ENCODE data around the gene HIC1. TPM values are rescaled to one million over a fixed set of nuclear protein-coding genes. Genes with fewer than 3 reads are reported as not detected.
A peak's percentile ranks its signal among the peaks of the same experiment; 100 is the strongest.
"Not testable (repeated sequence)": the region's sequence is repeated elsewhere in the genome, so short reads cannot be mapped to it uniquely, and the experiment has no call there.

Gene HIC1, protein sequence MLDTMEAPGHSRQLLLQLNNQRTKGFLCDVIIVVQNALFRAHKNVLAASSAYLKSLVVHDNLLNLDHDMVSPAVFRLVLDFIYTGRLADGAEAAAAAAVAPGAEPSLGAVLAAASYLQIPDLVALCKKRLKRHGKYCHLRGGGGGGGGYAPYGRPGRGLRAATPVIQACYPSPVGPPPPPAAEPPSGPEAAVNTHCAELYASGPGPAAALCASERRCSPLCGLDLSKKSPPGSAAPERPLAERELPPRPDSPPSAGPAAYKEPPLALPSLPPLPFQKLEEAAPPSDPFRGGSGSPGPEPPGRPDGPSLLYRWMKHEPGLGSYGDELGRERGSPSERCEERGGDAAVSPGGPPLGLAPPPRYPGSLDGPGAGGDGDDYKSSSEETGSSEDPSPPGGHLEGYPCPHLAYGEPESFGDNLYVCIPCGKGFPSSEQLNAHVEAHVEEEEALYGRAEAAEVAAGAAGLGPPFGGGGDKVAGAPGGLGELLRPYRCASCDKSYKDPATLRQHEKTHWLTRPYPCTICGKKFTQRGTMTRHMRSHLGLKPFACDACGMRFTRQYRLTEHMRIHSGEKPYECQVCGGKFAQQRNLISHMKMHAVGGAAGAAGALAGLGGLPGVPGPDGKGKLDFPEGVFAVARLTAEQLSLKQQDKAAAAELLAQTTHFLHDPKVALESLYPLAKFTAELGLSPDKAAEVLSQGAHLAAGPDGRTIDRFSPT
- total RNA-seq, result 10 to 100 TPM; 38.3 to 39.8 TPM

GRCh38 chr17:2054512-2055291 lies at the start of gene HIC1:
Gene HIC1, plus strand, starts transcription at chr17:2055103. Its CDS starts 1,588 bp downstream, at chr17:2056691.
- DNase-seq, result peak; percentile 85
- H3K27me3 Mint-ChIP-seq, result peaks cover 17% of the 10 kb centered on the region
- H3K36me3 Mint-ChIP-seq (ENCODE audit: low read depth), result peaks cover 13% of the 10 kb centered on the region
- H3K4me3 Mint-ChIP-seq, result peak within 1 kb of the TSS; percentile 79
- CTCF ChIA-PET, result interaction anchor here (0.6 to 7.9 kb wide), 34 partner anchors 10 to 391 kb away, joined by 3 to 210 read pairs (median 5); partner anchors contain the start of genes RTN4RL1 and TSR1
- POLR2A ChIA-PET, result interaction anchor here (0.6 to 5.9 kb wide), 25 partner anchors 10 to 347 kb away, joined by 3 to 94 read pairs (median 4); partner anchors contain the start of genes SGSM2, SMG6, SRR and TSR1
- no peaks in the 10 kb centered on the region for H3K9me3 Mint-ChIP-seq
- peaks cover 24% of the 10 kb centered on the region for H3K4me1 Mint-ChIP-seq
- peak within 1 kb of the TSS; percentile 71 for H3K27ac Mint-ChIP-seq

- Mint-ChIP-seq H3K27ac (no peak overlapping the region), H3K9me3 (no peaks in the 10 kb centered on the region), H3K27me3 (no peaks in the 10 kb centered on the region), H3K4me1 (no peaks in the 10 kb centered on the region), H3K36me3 (ENCODE audit: low read depth) (no peaks in the 10 kb centered on the region), H3K4me3 (no peak overlapping the region)
- CTCF ChIA-PET, result no interaction called here
- POLR2A ChIA-PET, result no interaction called here
- no peak for DNase-seq
Observed at GRCh38 chr17:2008332-2009126, 46.4 kb upstream of the HIC1 start.

DNA sequence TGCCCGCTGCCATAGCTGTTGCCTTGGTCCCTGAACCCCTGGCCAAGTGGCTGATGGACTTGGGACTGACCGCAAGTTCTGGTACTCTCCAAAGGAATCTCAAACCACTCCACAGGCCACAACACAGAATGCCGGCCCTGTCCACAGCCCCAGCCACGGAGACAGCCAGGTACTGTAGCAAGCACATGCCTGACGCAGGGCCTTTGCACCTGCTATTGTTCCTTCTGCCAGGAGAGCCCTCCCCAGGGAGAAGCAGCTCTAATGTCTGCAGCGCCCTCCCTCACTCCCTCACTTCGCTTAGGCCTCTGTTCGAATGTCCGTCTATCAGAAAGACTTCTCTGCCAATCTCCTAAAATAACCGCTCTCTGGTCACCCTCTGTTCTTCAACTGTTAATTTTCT lies 45.2 kb upstream of the HIC1 start:
- H3K27me3 Mint-ChIP-seq, result peaks cover 4% of the 10 kb centered on the region
- H3K9me3 Mint-ChIP-seq, result peaks cover 8% of the 10 kb centered on the region
- POLR2A ChIA-PET, result no interaction called here
- H3K27ac Mint-ChIP-seq, result no peak overlapping the region
- H3K36me3 Mint-ChIP-seq (ENCODE audit: low read depth), result no peaks in the 10 kb centered on the region
- CTCF ChIA-PET, result interaction anchor here (0.6 kb wide), 1 partner anchor 1896 kb away, joined by 4 read pairs; no protein-coding TSS in a partner anchor
- no peak for DNase-seq
- H3K4me3 Mint-ChIP-seq, result no peak overlapping the region
- H3K4me1 Mint-ChIP-seq, result no peaks in the 10 kb centered on the region

DNA sequence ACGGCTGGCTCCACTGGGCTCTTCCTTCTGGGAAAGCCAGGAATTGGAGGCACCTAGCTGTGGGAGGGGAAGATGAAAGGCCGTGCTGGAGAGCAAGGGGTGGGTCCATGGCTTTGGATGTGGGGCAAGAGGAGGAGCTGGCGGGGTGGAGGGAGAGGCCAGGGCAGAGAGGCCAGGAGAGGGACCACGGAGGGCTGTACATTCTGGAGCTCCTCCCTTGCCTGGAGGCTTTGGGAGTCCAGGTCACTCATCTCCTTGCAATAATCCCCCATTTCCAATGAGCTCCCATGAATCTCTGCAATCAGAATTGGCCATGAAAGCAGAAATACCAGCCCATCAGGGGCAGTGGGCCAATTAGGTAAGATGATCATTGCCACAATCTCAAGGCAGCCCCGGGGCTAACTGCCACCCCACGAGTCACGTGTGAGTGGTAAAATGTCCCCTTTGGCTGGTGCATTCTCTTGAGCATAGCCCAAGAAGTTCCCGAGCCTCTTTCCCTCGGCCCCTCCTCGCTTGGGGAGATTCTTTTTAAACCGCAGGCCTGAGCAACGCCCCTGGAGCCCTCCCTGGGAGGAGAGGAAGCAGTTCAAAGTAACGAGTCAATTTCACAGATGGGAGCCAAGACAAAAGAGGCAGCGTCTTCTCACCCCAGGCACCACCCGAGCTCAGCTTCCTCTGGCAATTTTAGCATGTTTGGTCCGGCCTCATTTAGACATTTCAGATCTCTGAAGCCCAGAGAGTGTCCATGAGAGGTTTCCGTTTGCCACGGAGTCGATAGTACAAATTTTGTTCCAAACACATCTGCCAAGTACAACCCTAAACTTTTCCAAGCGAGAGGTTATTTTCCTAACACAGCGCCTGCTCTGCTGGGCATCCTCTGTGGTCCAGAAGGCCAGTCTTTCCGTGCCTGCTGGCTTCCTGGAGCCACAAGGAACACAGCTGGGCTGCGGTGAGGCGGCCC lies 43.2 kb upstream of the HIC1 start:
- Mint-ChIP-seq H3K4me1 (no peaks in the 10 kb centered on the region), H3K27ac (no peak overlapping the region), H3K36me3 (ENCODE audit: low read depth) (no peaks in the 10 kb centered on the region), H3K4me3 (no peak overlapping the region), H3K9me3 (peaks cover 8% of the 10 kb centered on the region), H3K27me3 (peaks cover 7% of the 10 kb centered on the region)
- DNase-seq, result no peak
- POLR2A ChIA-PET, result interaction anchor here (1.3 kb wide), 1 partner anchor 13 kb away, joined by 3 read pairs; the partner anchor contains the start of gene RTN4RL1
- CTCF ChIA-PET, result no interaction called here

DNA sequence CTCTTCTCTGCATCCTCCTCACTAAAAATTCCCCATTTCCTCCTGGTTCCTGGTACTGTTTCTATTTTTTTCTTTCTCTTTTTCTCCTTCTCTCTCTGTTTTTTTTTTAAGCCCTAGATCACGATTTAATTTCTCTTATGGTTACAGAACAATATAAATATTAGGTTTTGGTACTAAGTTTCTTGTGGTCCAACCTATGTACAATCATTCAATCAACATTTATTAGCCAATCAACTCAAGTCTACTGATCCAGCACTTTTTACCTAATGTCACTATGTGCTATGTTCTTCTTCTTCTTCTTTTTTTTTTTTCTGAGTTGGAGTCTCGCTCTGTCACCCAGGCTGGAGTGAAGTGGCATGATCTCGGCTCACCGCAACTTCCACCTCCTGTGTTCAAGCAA lies 42.4 kb upstream of the HIC1 start:
- ChIA-PET CTCF (no interaction called here), POLR2A (no interaction called here)
- no peaks in the 10 kb centered on the region for H3K36me3 Mint-ChIP-seq (ENCODE audit: low read depth)
- no peak overlapping the region for H3K27ac Mint-ChIP-seq
- no peaks in the 10 kb centered on the region for H3K4me1 Mint-ChIP-seq
- no peak for DNase-seq
- no peak overlapping the region for H3K4me3 Mint-ChIP-seq
- H3K27me3 Mint-ChIP-seq, result peaks cover 7% of the 10 kb centered on the region
- peaks cover 8% of the 10 kb centered on the region for H3K9me3 Mint-ChIP-seq

DNA sequence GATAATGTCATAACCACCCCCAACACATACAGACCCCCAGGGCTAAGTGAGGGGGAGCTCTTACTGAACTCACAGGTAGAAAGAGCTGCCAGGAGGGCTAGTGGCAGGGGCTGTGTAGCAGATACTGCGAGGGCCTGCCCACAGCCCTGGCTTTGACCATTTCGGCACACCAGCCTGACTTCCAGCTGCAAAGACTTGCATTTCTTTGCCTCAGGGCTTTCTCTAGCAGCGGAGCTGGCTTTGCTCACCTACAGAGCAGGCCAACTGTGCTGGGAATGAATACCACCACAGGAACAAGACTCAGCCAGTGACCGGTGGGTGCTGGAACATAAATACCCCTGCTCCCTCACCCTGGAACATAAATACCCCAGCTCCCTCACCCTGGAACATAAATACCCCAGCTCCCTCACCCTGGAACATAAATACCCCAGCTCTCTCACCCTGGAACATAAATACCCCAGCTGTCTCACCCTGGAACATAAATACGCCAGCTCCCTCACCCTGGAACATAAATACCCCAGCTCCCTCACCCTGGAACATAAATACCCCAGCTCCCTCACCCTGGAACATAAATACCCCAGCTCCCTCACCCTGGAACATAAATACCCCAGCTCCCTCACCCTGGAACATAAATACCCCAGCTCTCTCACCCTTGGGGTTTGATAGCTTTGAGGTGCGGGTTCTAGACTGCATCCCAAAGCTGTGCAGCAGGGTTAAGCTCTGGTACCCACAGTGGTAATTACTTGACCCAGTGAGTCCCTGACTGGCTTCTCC lies 41.5 kb upstream of the HIC1 start:
- H3K27me3 Mint-ChIP-seq; H3K9me3 Mint-ChIP-seq; H3K27ac Mint-ChIP-seq; POLR2A ChIA-PET; CTCF ChIA-PET; DNase-seq; H3K36me3 Mint-ChIP-seq (ENCODE audit: low read depth); H3K4me1 Mint-ChIP-seq; H3K4me3 Mint-ChIP-seq: not testable (repeated sequence)

- Mint-ChIP-seq H3K27ac (no peak overlapping the region), H3K27me3 (peaks cover 7% of the 10 kb centered on the region), H3K4me1 (no peaks in the 10 kb centered on the region), H3K4me3 (no peak overlapping the region), H3K9me3 (peaks cover 8% of the 10 kb centered on the region), H3K36me3 (ENCODE audit: low read depth) (no peaks in the 10 kb centered on the region)
- CTCF ChIA-PET, result no interaction called here
- no peak for DNase-seq
- POLR2A ChIA-PET, result no interaction called here
Observed at GRCh38 chr17:2013994-2014317, 40.9 kb upstream of the HIC1 start.

DNA sequence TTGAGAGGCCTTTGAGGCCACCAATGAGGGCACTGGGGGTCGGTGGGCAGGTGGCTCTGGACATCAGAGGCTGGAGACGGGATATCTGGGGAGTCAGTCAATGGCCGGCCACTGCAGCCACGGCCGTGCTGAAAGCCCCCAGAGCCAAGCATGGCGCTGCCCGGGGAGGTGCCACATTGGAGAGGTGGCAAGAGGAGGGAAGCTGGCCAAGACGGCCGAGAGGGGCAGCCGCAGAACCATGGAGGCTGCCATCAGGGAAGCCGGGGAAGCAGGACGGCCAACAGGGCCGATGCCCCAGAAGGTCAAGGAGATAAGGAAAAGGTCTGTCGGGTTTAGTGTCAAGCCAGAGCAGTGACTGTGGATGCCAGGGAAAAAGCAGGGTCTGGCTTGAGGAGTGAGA lies 39.6 kb upstream of the HIC1 start:
- CTCF ChIA-PET, result no interaction called here
- H3K27ac Mint-ChIP-seq, result no peak overlapping the region
- H3K36me3 Mint-ChIP-seq (ENCODE audit: low read depth), result no peaks in the 10 kb centered on the region
- POLR2A ChIA-PET, result no interaction called here
- peaks cover 8% of the 10 kb centered on the region for H3K9me3 Mint-ChIP-seq
- no peaks in the 10 kb centered on the region for H3K4me1 Mint-ChIP-seq
- no peak overlapping the region for H3K4me3 Mint-ChIP-seq
- no peak for DNase-seq
- H3K27me3 Mint-ChIP-seq, result peaks cover 19% of the 10 kb centered on the region

GRCh38 chr17:2016494-2016893 lies 38.4 kb upstream of the HIC1 start:
- H3K9me3 Mint-ChIP-seq, result peaks cover 8% of the 10 kb centered on the region
- peaks cover 26% of the 10 kb centered on the region for H3K27me3 Mint-ChIP-seq
- no peak overlapping the region for H3K4me3 Mint-ChIP-seq
- H3K27ac Mint-ChIP-seq, result no peak overlapping the region
- no peak for DNase-seq
- CTCF ChIA-PET, result no interaction called here
- POLR2A ChIA-PET, result no interaction called here
- no peaks in the 10 kb centered on the region for H3K4me1 Mint-ChIP-seq
- H3K36me3 Mint-ChIP-seq (ENCODE audit: low read depth), result no peaks in the 10 kb centered on the region

DNA sequence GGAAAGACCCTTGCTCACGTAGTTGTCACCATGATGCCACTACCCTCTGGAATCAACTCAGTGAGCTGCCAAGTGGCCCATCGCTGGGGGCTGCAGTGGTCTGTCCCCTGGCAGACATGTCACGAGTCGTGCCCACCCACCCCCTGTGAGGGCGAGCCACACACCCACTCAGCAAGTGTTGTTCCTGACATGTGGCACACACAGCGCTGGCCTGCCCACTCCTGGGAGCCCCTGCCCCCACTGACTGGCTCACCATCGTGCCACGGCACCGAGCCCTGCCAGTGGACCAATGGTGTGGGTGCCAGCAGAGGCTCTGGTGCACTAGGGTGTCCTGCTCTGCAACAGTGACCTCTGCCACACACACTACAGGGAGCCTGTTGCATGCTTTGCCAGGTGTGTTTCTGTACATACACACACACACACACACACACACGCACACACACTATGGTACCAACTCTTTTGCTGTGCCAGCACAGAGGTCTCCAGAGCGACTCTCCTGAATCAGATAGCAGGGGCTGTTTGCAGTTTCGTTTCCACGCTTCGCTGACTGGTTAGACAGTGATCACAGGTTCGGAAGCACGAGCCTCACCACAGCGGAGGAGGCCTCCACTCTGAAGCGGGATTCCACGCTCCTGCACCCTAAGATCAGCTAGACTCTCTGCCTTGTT lies 37.5 kb upstream of the HIC1 start:
- peaks cover 8% of the 10 kb centered on the region for H3K9me3 Mint-ChIP-seq
- H3K27me3 Mint-ChIP-seq, result peaks cover 29% of the 10 kb centered on the region
- H3K4me1 Mint-ChIP-seq, result peaks cover under 1% of the 10 kb centered on the region
- H3K36me3 Mint-ChIP-seq (ENCODE audit: low read depth), result no peaks in the 10 kb centered on the region
- no peak for DNase-seq
- ChIA-PET POLR2A (no interaction called here), CTCF (no interaction called here)
- no peak overlapping the region for H3K27ac Mint-ChIP-seq
- H3K4me3 Mint-ChIP-seq, result no peak overlapping the region

Measured in activated CD4-positive, alpha-beta memory T cell treated with anti-CD3 and anti-CD28 coated beads, Interleukin-2, amount 10 ng/mL, durations not matched to agents 7 days and 5 days (primary cell).